ENCODE results near the gene KLC1.

DNA sequence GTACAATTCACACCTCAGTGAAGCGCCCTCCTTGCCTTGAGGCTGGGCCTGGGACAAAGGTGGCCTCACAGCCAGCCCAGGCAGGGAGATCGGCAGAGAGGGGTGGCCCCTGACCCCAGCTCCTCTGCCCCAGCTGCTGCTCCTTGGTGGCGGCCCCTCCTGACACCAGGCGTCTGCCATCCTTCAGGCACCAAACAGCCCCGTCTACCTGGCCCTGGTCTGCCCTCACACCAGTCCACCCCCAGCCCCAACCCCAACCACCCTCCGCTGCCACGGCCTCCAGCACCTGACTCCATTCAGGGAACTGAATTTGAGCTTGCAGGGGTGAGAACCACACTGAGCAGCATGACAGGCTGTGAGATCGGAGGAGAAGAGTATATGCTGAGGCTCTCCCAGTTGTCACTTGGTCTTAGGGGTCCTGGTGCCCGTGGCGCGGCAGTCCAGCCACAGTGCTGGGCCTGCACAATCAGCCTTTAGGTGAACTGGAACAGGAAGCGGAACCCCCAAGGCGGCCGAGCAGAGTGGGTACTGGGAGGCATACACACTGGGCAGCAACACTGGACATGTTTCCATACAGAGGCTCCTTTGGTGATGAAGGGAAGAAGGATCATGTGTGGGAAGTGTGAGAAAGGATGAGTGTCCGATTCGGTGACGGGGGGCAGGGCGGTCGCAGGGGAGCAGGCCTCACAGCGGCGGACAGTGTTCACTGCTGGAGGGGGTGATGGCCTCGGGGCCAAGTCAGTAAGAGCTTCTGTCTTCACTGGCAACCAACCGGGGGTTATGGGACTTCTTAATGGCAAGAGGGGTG is 105.3 kb downstream of the KLC1 start:
- TF ChIP-seq EZH2 (IDR thresholded peaks at IDR 0.05; ENCODE audit: low read length, unreplicated experiment) (no peak), EZH2phosphoT487 (IDR thresholded peaks at IDR 0.05; ENCODE audit: borderline replicate concordance, low read length) (no peak)
- TF ChIP-seq, protein P1, sequence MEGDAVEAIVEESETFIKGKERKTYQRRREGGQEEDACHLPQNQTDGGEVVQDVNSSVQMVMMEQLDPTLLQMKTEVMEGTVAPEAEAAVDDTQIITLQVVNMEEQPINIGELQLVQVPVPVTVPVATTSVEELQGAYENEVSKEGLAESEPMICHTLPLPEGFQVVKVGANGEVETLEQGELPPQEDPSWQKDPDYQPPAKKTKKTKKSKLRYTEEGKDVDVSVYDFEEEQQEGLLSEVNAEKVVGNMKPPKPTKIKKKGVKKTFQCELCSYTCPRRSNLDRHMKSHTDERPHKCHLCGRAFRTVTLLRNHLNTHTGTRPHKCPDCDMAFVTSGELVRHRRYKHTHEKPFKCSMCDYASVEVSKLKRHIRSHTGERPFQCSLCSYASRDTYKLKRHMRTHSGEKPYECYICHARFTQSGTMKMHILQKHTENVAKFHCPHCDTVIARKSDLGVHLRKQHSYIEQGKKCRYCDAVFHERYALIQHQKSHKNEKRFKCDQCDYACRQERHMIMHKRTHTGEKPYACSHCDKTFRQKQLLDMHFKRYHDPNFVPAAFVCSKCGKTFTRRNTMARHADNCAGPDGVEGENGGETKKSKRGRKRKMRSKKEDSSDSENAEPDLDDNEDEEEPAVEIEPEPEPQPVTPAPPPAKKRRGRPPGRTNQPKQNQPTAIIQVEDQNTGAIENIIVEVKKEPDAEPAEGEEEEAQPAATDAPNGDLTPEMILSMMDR (conservative IDR thresholded peaks at IDR 0.05; ENCODE audit: low read depth, low read length): no peak

Measured in PC-3 (cell line).